Spleen (tissue), 11 donors: ENCODE measurements around the gene KHK. TPM values are rescaled to one million over a fixed set of nuclear protein-coding genes. Genes with fewer than 3 reads are reported as not detected.

Experiments used
- DNase-seq: peaks from one replicate; pipeline ENCODE4 v3.0.0-alpha.2; 2020
- H3K27ac ChIP-seq, 8 donors: fragments of 200-600 bp; sonication (generic) in 7 of 8; 1 replicate in 4 of 8; 2 replicates in 4 of 8; pipeline versions ENCODE4 v1.5.0 to v1.8.0; 2016 to 2021; ENCODE audit warnings: inconsistent platforms in 4 of 8, mild to moderate bottlenecking in 4 of 8, moderate library complexity in 1 of 8
- H3K27me3 ChIP-seq, 7 donors: fragments of 200-600 bp; sonication (generic) in 6 of 7; replicated peaks in 1 of 7; 1 replicate in 4 of 7; 2 replicates in 3 of 7; pipeline versions ENCODE4 v1.5.0 to v1.8.0; 2016 to 2021; ENCODE audit warnings: inconsistent platforms in 3 of 7, mild to moderate bottlenecking in 1 of 7
- H3K36me3 ChIP-seq, 6 donors: fragments of 200-600 bp; sonication (generic) in 5 of 6; 1 replicate in 4 of 6; 2 replicates in 2 of 6; pipeline versions ENCODE4 v1.5.0 to v1.8.0; 2016 to 2021; ENCODE audit warnings: inconsistent platforms in 2 of 6
- H3K4me1 ChIP-seq, 6 donors: fragments of 200-600 bp; sonication (generic) in 5 of 6; 1 replicate in 3 of 6; 2 replicates in 3 of 6; pipeline versions ENCODE4 v1.5.0 to v1.8.0; 2016 to 2021; ENCODE audit warnings: inconsistent platforms in 3 of 6
- H3K4me3 ChIP-seq, 8 donors: fragments of 200-600 bp; sonication (generic) in 7 of 8; 1 replicate in 4 of 8; 2 replicates in 4 of 8; pipeline versions ENCODE4 v1.5.0 to v1.8.0; 2016 to 2021; ENCODE audit warnings: inconsistent platforms in 4 of 8, mild to moderate bottlenecking in 4 of 8, moderate library complexity in 2 of 8
- H3K9me3 ChIP-seq, 8 donors: fragments of 200-600 bp; sonication (generic) in 7 of 8; 1 replicate in 4 of 8; 2 replicates in 4 of 8; pipeline versions ENCODE4 v1.5.0 to v1.8.0; 2016 to 2021; ENCODE audit warnings: inconsistent platforms in 4 of 8
- POLR2A ChIP-seq, 3 donors: fragments of 450-650 bp; IDR thresholded peaks; one replicate each; pipeline ENCODE4 v1.5.1; 2017; ENCODE audit warnings: antibody characterized with exemption in 3 of 3, mild to moderate bottlenecking in 1 of 3
- POLR2AphosphoS5 ChIP-seq, 3 donors: sonication (generic); formaldehyde crosslinking; IDR thresholded peaks; one replicate each; pipeline ENCODE4 v1.5.1; 2017; ENCODE audit warnings: antibody characterized with exemption in 3 of 3
- WGBS, 5 donors: extraction: QIAGEN DNeasy Blood & Tissue Kit in 3 of 5; methylation state at CpG; one replicate each; pipeline versions ENCODE4 v1.1.5 to v1.1.7; 2013 to 2018; 5-methylcytosine and 5-hydroxymethylcytosine counted together
- intact Hi-C: fragments of 100-400 bp; cut with DNase I; formaldehyde crosslinking; loops from one replicate; pipeline ENCODE4 v1.15.0; 2023; ENCODE audit warnings: low total_unique reads
- polyA plus RNA-seq, 3 donors: library from polyadenylated mRNA; stranded (reverse); fragments of 200-250 nt; gene quantifications; one replicate each; pipeline ENCODE4 v1.2.1, GENCODE V29; 2013
- total RNA-seq, 7 donors: library from RNA; depleted of rRNA in 3 of 7; stranded (reverse); fragments of >200 nt in 3 of 7; fragmentation: NEBNext Ultra II Directional in 4 of 7; extraction: Animal tissue kit (Norgen Biotek cat#: 25700) in 4 of 7; gene quantifications; one replicate each; pipeline versions ENCODE4 v1.1.0 to v1.2.1, GENCODE V29; 2016 to 2021
- TF ChIP-seq, protein P1 (sequence below), 11 experiments: fragments of 200-600 bp in 7 of 11; fragments of 450-650 bp in 4 of 11; sonication (generic) in 4 of 11; IDR thresholded peaks in 8 of 11; conservative IDR thresholded peaks in 3 of 11; 1 replicate in 7 of 11; 2 replicates in 4 of 11; pipeline versions ENCODE4 v1.4.0 to v1.8.0; 2016 to 2021; ENCODE audit warnings: antibody characterized with exemption in 11 of 11, inconsistent platforms in 4 of 11, mild to moderate bottlenecking in 1 of 11
- donor health status: healthy with polysubstance abuse.
- donor health status: DM: no; HTN: no; CAD: no; lungs with moderate emphysema.
- donor health status: DM: no; HTN: no; CAD: no.
- donor health status: Bipolar disorder and iron deficiency.
- donor health status: healthy.
- donor health status: DM: no; HTN: no; CAD: no.
- donor health status: DM: yes; HTN: yes; CAD: no.

The KHK gene
- total and polyA plus RNA-seq, 10 donors: 3.3 to 8.3 (median 4.0) TPM

DNA sequence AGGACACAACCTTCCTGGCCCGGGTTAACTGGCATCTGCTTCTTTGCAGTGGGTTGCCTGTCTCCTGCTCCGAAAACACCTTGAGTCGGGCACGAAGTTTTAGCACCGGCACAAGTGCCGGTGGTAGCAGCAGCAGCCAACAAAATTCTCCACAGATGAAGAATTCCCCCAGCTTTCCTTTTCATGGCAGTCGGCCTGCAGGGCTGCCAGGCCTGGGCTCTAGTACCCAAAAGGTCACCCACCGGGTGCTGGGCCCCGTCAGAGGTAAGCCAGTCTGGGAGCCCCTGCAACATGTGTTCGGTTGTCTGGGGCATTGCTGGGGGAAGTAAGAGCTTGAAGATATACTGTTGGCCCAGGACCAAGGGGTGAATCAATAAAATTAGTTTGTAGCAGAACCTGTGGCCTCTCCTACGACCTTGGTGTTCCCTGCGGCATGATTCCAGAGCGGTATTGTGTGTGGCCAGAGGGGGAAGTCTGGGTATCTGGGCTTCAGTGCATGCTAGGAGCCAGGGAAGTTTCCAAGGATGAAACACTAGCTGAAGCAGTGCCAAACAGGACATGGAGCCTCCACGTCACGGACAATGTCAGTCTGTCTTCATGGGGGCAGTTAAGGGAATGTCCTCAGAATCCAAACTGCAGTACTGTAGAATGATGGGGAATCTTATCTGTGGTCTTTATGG, 27.3 kb upstream of the KHK start:
- peak; percentile 69 for DNase-seq
- WGBS, 5 donors: 66 to 80% (median 75%) methylated on average over 15 of the region's 15 CpGs
- peaks cover 2 to 88% (median 26%) of the 10 kb centered on the region in 6 donors for H3K36me3 ChIP-seq

DNA sequence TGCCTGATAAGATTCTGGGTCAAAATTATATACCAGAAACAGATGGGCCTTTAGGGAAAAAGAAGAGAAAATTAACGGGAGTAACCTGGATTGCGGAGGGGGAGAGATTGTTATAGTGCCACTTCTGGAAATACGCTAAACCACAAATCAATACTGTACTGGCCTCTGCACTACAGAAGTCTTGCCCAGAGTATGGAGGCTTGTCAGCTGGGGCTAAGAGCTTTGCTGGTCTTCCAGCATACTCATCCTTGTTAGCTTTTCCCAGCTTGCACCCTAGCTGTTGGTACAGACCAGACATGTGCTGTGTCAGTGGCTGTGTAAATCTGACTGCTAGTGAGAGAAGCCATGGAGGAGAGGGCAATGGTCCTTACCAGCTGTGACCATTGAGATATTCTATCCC, 26.2 kb upstream of the KHK start:
- TF ChIP-seq POLR2A (IDR thresholded peaks at IDR 0.05): no peak
- TF ChIP-seq, protein P1, sequence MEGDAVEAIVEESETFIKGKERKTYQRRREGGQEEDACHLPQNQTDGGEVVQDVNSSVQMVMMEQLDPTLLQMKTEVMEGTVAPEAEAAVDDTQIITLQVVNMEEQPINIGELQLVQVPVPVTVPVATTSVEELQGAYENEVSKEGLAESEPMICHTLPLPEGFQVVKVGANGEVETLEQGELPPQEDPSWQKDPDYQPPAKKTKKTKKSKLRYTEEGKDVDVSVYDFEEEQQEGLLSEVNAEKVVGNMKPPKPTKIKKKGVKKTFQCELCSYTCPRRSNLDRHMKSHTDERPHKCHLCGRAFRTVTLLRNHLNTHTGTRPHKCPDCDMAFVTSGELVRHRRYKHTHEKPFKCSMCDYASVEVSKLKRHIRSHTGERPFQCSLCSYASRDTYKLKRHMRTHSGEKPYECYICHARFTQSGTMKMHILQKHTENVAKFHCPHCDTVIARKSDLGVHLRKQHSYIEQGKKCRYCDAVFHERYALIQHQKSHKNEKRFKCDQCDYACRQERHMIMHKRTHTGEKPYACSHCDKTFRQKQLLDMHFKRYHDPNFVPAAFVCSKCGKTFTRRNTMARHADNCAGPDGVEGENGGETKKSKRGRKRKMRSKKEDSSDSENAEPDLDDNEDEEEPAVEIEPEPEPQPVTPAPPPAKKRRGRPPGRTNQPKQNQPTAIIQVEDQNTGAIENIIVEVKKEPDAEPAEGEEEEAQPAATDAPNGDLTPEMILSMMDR (IDR thresholded peaks at IDR 0.05 in 8 of 11, conservative IDR thresholded peaks at IDR 0.05 in 3 of 11): no peak
- TF ChIP-seq POLR2AphosphoS5 (IDR thresholded peaks at IDR 0.05): no peak
- DNase-seq: no peak
- Histone ChIP-seq H3K36me3 (peaks cover 2 to 88% (median 20%) of the 10 kb centered on the region in 6 donors), H3K9me3 (no peaks in the 10 kb centered on the region), H3K27me3 (no peaks in the 10 kb centered on the region), H3K4me3 (no peak overlapping the region), H3K27ac (peak overlapping the region in 2 of 8 donors; percentile 63 to 64), H3K4me1 (peaks cover 0 to 45% (median 23%) of the 10 kb centered on the region in 6 donors)
- intact Hi-C loops: no loop called here
- 89 to 96% (median 93%) methylated on average over 3 of the region's 3 CpGs for whole genome bisulfite sequencing, 5 donors

More for the DNA sequence above, 27.3 kb upstream of the KHK start:
- Histone ChIP-seq H3K4me3 (no peak overlapping the region), H3K9me3 (no peaks in the 10 kb centered on the region), H3K27ac (peak overlapping the region in 7 of 8 donors; percentile 13 to 71 (median 63)), H3K4me1 (peaks cover 0 to 42% (median 23%) of the 10 kb centered on the region in 6 donors), H3K27me3 (no peaks in the 10 kb centered on the region)
- intact Hi-C loops: no loop called here
- TF ChIP-seq POLR2AphosphoS5 (IDR thresholded peaks at IDR 0.05): peak; percentile 47 to 74 (median 50)
- no peak for TF ChIP-seq POLR2A (IDR thresholded peaks at IDR 0.05)

DNA sequence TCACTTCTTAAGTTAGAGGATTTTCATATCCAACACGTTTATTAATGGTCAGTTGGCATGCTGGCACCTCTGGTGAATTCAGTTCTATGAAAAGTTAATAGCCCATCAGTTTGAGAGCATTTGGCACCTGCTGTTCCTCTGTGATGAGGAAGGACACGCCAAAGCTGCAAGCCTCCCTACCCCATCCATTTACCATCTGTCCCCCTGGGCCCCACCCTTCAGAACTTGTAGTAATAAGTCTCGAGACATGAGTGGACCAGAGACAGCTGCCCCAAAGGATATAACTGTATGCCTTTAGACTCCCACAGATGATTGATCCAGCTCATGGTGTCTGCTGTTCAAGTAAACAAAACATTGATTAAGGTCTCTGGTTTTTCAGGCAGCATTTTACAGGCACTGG, 21.4 kb upstream of the KHK start:
- intact Hi-C loops: no loop called here
- Histone ChIP-seq H3K27ac (no peak overlapping the region), H3K27me3 (no peaks in the 10 kb centered on the region), H3K4me1 (peaks cover 6 to 62% (median 33%) of the 10 kb centered on the region in 6 donors), H3K9me3 (no peaks in the 10 kb centered on the region), H3K4me3 (no peak overlapping the region), H3K36me3 (peaks cover 0 to 88% (median 28%) of the 10 kb centered on the region in 6 donors)
- no peak for DNase-seq
- WGBS, 5 donors: 84 to 93% (median 90%) methylated on average over 3 of the region's 3 CpGs
- TF ChIP-seq POLR2AphosphoS5 (IDR thresholded peaks at IDR 0.05) (no peak), POLR2A (IDR thresholded peaks at IDR 0.05) (no peak)
- TF ChIP-seq, protein P1 (IDR thresholded peaks at IDR 0.05 in 8 of 11, conservative IDR thresholded peaks at IDR 0.05 in 3 of 11): no peak

DNA sequence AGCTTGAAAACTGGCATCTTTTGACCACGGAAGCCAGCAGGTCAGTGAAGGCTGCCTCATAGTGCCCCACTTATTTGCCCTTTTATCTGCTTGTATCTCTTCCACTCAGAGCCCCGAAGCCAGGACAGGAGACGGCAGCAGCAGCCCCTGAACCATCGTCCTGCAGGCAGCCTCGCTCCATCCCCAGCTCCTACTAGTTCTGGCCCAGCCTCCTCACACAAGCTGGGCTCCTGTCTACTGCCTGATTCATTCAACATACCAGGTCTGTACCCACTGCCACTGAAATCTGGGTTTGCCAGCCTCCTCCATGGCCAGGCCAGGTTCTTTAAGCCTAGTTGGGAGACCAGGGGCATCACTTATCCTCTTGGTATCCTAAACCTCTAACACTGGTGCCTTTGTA, 19.2 kb upstream of the KHK start:
- TF ChIP-seq, protein P1 (IDR thresholded peaks at IDR 0.05 in 8 of 11, conservative IDR thresholded peaks at IDR 0.05 in 3 of 11): no peak
- no peak for TF ChIP-seq POLR2A (IDR thresholded peaks at IDR 0.05)
- TF ChIP-seq POLR2AphosphoS5 (IDR thresholded peaks at IDR 0.05): no peak
- H3K4me1 ChIP-seq: peaks cover 16 to 74% (median 46%) of the 10 kb centered on the region in 6 donors
- whole genome bisulfite sequencing, 5 donors: 90 to 99% (median 95%) methylated on average over 5 of the region's 5 CpGs
- DNase-seq: no peak
- no peaks in the 10 kb centered on the region for H3K9me3 ChIP-seq
- no peak overlapping the region for H3K4me3 ChIP-seq
- no peak overlapping the region for H3K27ac ChIP-seq
- no peaks in the 10 kb centered on the region for H3K27me3 ChIP-seq
- H3K36me3 ChIP-seq: peaks cover 0 to 70% (median 28%) of the 10 kb centered on the region in 6 donors
- intact Hi-C loops: no loop called here
